HG02943 (cell line): ENCODE data around the gene IRX4.

Experiments used
- ATAC-seq: cut with Tn5 transposase; IDR thresholded peaks from one replicate; pipeline ENCODE4 v1.9.1; 2021; ENCODE audit warnings: mild to moderate bottlenecking, low read depth, moderate library complexity; ENCODE audit not compliant: unreplicated experiment

Gene IRX4

GRCh38 chr5:1915316-1915715 lies 32.6 kb upstream of the IRX4 start:
- ATAC-seq, result no peak

DNA sequence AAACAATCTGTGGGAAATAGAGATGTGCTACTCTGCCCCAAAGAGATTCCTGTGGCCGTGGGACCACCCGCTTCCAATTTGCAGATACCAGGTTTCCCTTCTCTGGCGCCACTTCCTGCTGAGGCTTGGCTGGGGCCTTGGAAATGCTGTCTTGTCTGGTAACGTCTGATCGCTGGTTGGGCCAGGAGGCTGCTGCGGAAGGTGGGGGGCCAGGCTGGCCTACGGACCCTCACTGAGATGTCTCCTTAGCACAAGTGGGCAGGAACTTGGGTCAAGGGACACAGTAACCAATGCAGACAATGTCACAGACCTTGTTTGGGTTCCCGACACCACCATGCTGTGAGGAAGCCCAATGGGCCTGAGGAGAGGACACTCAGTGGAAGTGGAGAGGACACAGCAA lies 31.7 kb upstream of the IRX4 start:
- ATAC-seq, result no peak

- no peak for ATAC-seq
Measured at GRCh38 chr5:1913578-1913977, 30.9 kb upstream of the IRX4 start.

DNA sequence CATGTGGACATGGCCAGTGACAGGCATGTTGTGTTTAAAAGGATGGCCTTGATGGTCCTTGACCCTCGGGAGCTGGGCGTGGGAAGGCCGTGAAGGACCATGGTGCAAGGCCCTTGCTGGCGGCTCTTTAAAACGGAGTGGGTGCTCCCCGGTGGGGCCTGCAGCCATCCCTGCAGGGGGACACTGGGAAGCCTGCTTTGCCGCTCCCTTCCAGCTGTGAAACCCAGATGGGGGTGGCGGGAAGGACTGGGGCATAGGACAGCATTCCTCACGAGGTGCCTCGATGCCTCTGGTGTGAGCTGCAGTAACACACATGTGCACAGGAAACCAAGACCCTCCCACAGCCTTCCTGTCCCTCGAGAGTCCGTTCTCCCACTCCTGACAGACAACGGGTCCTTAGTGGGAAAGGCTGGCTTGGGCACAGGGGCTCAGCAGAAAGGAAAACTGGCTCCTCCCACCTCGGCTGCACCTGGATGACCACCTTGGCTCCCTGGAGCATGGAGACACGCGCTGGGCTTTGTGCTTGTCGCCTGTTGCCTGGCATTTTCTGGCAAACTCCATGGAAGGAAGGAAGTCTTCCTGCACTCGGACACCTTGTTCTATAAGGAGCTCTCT lies 30.3 kb upstream of the IRX4 start:
- no peak for ATAC-seq

DNA sequence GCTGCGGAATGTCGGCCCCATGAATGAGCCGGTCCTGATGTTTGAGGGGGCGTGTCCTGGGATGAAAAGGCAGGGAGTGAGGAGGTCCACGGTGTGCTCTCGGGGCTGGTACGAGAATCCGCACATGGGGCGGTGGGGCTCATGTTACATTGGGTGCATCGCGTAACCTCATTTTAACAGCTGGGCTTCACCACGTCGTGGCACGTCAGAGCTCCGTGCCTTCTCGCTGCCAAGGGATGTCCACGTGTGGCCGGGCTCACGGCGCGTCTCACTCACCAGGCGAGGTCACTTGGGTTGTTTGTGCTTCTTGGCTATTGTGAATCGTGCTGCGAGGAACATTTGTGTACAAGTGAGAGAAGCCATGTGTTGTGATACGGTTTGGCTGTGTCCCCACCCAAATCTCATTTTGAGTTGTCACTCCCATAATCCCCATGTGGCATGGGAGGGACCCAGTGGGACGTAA lies 29.1 kb upstream of the IRX4 start:
- no peak for ATAC-seq

GRCh38 chr5:1910861-1911772 lies 28.4 kb upstream of the IRX4 start:
- ATAC-seq, result no peak

GRCh38 chr5:1910081-1910760 lies 27.5 kb upstream of the IRX4 start:
- no peak for ATAC-seq

DNA sequence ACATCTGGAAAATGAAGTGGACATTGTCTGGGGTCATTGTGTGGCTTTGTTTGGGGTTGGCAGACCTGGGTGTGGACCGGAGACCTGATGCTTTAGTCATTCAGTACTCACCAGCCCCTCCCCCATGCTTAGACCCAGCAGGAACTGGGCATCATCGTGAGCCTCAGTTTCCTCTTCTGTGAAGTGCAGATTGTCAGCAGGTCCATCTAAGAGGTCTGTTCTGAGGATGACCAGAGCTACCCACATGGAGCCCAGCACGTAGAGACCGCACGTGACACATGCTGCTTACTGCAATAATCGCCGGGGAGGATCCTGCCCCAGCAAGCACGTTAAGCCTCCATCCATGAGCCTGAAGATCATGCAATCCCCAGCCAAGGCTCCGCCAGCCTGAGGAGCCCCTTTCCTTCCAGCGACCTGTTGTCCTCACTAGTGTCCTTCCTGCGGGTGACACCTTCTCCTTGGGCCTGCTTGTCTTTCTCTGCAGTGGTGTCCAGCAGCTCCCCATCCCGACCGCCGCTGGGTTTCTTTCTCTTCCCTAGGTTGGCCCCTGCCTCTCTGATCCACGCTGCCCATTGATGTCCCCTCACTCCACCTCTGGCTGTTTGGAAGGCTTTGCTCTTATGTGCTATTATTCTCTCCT lies 26.7 kb upstream of the IRX4 start:
- ATAC-seq, result no peak

- ATAC-seq, result no peak
Measured at GRCh38 chr5:1908931-1909330, 26.2 kb upstream of the IRX4 start.

- no peak for ATAC-seq
Measured at GRCh38 chr5:1907616-1908015, 24.9 kb upstream of the IRX4 start.

DNA sequence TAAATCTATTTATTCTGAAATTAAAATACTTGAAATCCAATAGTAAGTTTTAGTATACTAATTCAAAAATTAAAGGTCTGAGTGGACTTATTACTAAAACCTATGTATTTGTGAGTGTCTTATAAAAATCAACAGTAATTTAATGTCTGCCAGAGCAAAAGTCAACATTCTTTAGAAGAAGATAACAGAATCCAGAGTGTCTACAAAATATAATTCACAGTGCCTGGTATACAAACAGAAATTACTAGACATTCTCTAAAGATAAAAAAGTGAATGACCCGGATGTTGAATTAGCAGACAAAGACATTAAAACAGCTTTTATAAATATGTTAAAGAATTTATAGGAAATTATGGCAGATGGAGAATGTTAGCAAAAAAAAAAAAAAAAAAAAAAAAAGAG lies 22.4 kb upstream of the IRX4 start:
- ATAC-seq, result no peak

GRCh38 chr5:1901983-1902382 lies 19.3 kb upstream of the IRX4 start:
- ATAC-seq, result no peak

DNA sequence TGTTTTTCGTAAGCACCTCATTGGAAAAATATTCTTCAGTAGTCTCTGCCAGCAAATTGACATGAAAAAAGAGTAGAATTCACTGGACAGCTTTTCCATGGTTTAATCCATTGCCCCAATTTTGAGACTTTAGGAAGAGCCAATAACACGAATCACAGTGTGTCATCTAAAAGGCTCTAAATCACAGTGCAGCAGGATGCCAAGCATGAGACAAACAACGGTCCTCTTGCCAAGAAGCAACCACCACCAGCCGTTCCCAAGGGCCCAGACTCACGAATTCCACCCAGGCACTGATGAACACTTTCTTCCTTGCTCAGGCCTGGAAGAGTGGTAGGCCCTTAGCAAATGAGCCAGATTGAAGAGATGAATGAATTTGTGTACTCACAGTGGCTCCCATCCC lies 18.3 kb upstream of the IRX4 start:
- no peak for ATAC-seq

- no peak for ATAC-seq
Measured at GRCh38 chr5:1899201-1899600, 16.5 kb upstream of the IRX4 start.

DNA sequence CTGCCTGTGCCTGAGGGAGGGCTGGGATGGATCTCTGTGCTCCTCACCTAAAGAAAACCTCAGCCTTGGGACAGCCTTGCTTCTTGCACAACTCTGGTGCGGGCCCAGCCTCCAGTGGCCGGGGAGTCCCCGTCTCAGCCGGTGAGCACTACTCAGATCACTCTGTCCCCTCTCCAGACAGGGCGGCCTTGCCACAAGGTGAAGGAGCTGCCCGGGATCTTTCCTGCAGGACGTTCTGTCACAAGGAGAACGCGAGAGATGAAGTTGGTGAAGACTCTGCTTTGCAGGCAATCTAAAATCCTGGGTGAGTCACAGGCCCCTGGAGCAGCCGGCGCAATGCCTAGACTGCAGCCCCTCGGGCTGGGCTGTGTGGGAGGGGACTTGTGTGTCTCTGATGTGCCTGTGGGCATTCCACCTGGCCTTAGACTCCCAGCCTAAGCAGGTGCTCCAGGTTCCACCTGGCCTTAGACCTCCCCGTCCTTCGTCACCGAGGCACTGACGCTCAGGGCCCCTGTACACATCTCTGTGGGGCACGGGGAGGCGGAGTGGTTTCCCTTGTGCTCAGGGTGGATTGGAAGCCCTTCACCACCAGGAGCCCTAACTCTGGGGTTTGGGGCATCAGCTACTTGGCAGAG lies 15.2 kb upstream of the IRX4 start:
- no peak for ATAC-seq

- no peak for ATAC-seq
Measured at GRCh38 chr5:1897386-1897785, 14.7 kb upstream of the IRX4 start.

- ATAC-seq, result no peak
Measured at GRCh38 chr5:1896602-1897376, 14.1 kb upstream of the IRX4 start.

- ATAC-seq, result no peak
Measured at GRCh38 chr5:1895739-1896420, 13.2 kb upstream of the IRX4 start.

- ATAC-seq, result no peak
Measured at GRCh38 chr5:1894243-1894642, 11.5 kb upstream of the IRX4 start.
